Trophoblast cell (in vitro differentiated cells and primary cell): ENCODE data around the gene RASA3.
A peak's percentile ranks its signal among the peaks of the same experiment; 100 is the strongest.

ENCODE experiments used
- DNase-seq, 2 donors: peaks; one replicate each; pipeline ENCODE4 v3.0.0-alpha.2; 2016
- H2AFZ ChIP-seq: 2 replicates; pipeline ENCODE4 v1.6.1; 2013; ENCODE audit warnings: low read length, moderate library complexity, mild to moderate bottlenecking; ENCODE audit not compliant: insufficient read depth, poor library complexity
- H2AK5ac ChIP-seq: 2 replicates; pipeline ENCODE4 v1.6.1; 2013; ENCODE audit warnings: mild to moderate bottlenecking, low read length
- H2BK120ac ChIP-seq: 2 replicates; pipeline ENCODE4 v1.6.1; 2013; ENCODE audit warnings: low read length, mild to moderate bottlenecking, moderate library complexity; ENCODE audit not compliant: insufficient read depth, poor library complexity
- H2BK12ac ChIP-seq: 2 replicates; pipeline ENCODE4 v1.6.1; 2013; ENCODE audit warnings: mild to moderate bottlenecking, low read length, moderate library complexity
- H2BK5ac ChIP-seq: 2 replicates; pipeline ENCODE4 v1.6.1; 2013; ENCODE audit warnings: low read length, low read depth, moderate library complexity, mild to moderate bottlenecking; ENCODE audit not compliant: poor library complexity
- H3K14ac ChIP-seq: 2 replicates; pipeline ENCODE4 v1.6.1; 2013; ENCODE audit warnings: mild to moderate bottlenecking, low read length
- H3K18ac ChIP-seq: 2 replicates; pipeline ENCODE4 v1.6.1; 2013; ENCODE audit warnings: mild to moderate bottlenecking, low read length
- H3K23ac ChIP-seq: 2 replicates; pipeline ENCODE4 v1.6.1; 2013; ENCODE audit warnings: low read length
- H3K27ac ChIP-seq: 2 replicates; pipeline ENCODE4 v1.5.1; 2013; ENCODE audit warnings: low read depth, mild to moderate bottlenecking, inconsistent platforms, low read length, moderate library complexity
- H3K27me3 ChIP-seq: 2 replicates; pipeline ENCODE4 v1.6.1; 2013; ENCODE audit warnings: inconsistent platforms, mild to moderate bottlenecking, low read length, moderate library complexity; ENCODE audit not compliant: insufficient read depth
- H3K36me3 ChIP-seq, 2 experiments: 1 replicate in 1 of 2; 2 replicates in 1 of 2; pipeline ENCODE4 v1.6.1; 2013; ENCODE audit warnings: low read length in 2 of 2, mild to moderate bottlenecking in 2 of 2, moderate library complexity in 1 of 2; ENCODE audit not compliant: insufficient read depth in 2 of 2, control insufficient read depth in 1 of 2
- H3K4ac ChIP-seq: 2 replicates; pipeline ENCODE4 v1.6.1; 2013; ENCODE audit warnings: low read depth, mild to moderate bottlenecking, low read length, moderate library complexity
- H3K4me1 ChIP-seq, 2 experiments: 1 replicate in 1 of 2; 2 replicates in 1 of 2; pipeline ENCODE4 v1.6.1; 2013; ENCODE audit warnings: low read length in 2 of 2, mild to moderate bottlenecking in 2 of 2, moderate library complexity in 1 of 2; ENCODE audit not compliant: insufficient read depth in 2 of 2, control insufficient read depth in 1 of 2
- H3K4me2 ChIP-seq: 2 replicates; pipeline ENCODE4 v1.6.1; 2013; ENCODE audit warnings: inconsistent platforms, mild to moderate bottlenecking, low read length, moderate library complexity
- H3K4me3 ChIP-seq: 2 replicates; pipeline ENCODE4 v1.5.1; 2013; ENCODE audit warnings: mild to moderate bottlenecking, low read depth, low read length, inconsistent platforms
- H3K79me1 ChIP-seq: one replicate; pipeline ENCODE4 v1.6.1; 2013; ENCODE audit warnings: low read length
- H3K79me2 ChIP-seq: 2 replicates; pipeline ENCODE4 v1.6.1; 2013; ENCODE audit warnings: low read length, mild to moderate bottlenecking; ENCODE audit not compliant: control insufficient read depth, insufficient read depth, poor library complexity
- H3K9ac ChIP-seq: 2 replicates; pipeline ENCODE4 v1.6.1; 2013; ENCODE audit warnings: mild to moderate bottlenecking, low read length
- H3K9me3 ChIP-seq: 2 replicates; pipeline ENCODE4 v1.6.1; 2013; ENCODE audit warnings: low read depth, mild to moderate bottlenecking, control low read depth, inconsistent platforms, low read length; ENCODE audit not compliant: insufficient read depth
- H4K12ac ChIP-seq: 2 replicates; pipeline ENCODE4 v1.6.1; 2013; ENCODE audit warnings: low read depth, mild to moderate bottlenecking, low read length, moderate library complexity
- H4K8ac ChIP-seq: 2 replicates; pipeline ENCODE4 v1.6.1; 2013; ENCODE audit warnings: low read depth, mild to moderate bottlenecking, low read length, moderate library complexity
- H4K91ac ChIP-seq: one replicate; pipeline ENCODE4 v1.6.1; 2013; ENCODE audit warnings: low read depth, mild to moderate bottlenecking, low read length, moderate library complexity
- WGBS: extraction: QIAGEN DNeasy Blood & Tissue Kit; methylation state at CpG from one replicate; pipeline ENCODE4 v1.1.7; 2013; ENCODE audit warnings: missing lambda C conversion rate; ENCODE audit not compliant: insufficient read length, insufficient coverage; ENCODE audit errors: extremely low coverage; 5-methylcytosine and 5-hydroxymethylcytosine counted together

Gene RASA3

DNA sequence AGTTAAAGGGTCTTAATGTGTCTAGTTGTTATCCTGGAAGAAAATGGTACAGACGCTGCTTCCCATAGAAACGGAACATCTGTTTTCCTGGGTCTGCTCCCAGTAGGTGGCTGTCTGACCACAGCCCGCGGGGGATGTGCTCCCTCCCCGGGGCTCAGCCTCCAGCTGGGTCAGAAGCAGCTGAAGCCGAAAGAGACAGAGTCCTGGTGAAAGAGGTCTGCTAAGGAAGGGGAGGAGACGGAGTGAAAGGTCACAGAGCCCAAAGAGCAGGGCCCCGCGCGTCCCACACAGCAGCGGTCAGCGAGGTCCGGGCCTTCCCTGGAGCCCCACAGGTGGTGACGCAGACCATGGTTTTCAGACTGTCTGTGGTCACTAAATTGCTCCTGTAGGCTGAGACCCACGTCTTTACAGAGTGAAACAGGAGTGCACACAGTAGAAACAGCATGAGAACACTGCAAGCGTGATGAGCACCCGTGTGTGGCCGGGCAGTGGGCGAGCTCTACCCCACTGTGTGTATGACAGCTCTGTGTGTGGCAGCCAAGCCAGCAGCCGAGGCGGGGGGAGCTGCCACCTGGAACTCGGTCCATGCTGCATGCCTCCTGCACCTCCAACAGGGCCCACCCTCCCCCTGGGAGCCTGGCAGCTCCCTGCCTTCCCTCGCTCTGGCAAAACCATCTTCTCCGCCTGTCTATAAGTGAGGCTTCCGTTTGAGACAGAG lies 106.5 kb downstream of the RASA3 start:
- Histone ChIP-seq H3K79me1 (no peaks in the 10 kb centered on the region), H3K14ac (no peak overlapping the region), H2BK120ac (no peak overlapping the region), H3K9me3 (peaks cover 4% of the 10 kb centered on the region), H3K4ac (no peak overlapping the region), H4K91ac (peak overlapping the region; percentile 1), H3K4me1 (peaks cover 5 to 6% of the 10 kb centered on the region in 2 experiments), H3K4me3 (no peak overlapping the region), H2BK12ac (no peak overlapping the region), H2BK5ac (no peak overlapping the region), H4K8ac (no peak overlapping the region), H3K36me3 (peaks cover 30 to 32% of the 10 kb centered on the region in 2 experiments), H3K79me2 (no peaks in the 10 kb centered on the region), H3K23ac (no peak overlapping the region), H3K18ac (no peak overlapping the region), H3K27me3 (no peaks in the 10 kb centered on the region), H3K9ac (no peak overlapping the region), H3K27ac (no peak overlapping the region), H2AK5ac (no peak overlapping the region), H4K12ac (no peak overlapping the region), H3K4me2 (no peak overlapping the region), H2AFZ (no peak overlapping the region)
- WGBS: no CpG with 5 or more reads among the region's 25 CpGs
- no peak for DNase-seq

GRCh38 chr13:114025405-114025713 lies 107.1 kb downstream of the RASA3 start:
- WGBS: no CpG with 5 or more reads among the region's 4 CpGs
- Histone ChIP-seq H3K27ac (no peak overlapping the region), H3K4ac (no peak overlapping the region), H3K36me3 (peaks cover 34% of the 10 kb centered on the region in 2 experiments), H3K9me3 (no peaks in the 10 kb centered on the region), H3K9ac (no peak overlapping the region), H3K4me1 (peaks cover 5 to 6% of the 10 kb centered on the region in 2 experiments), H3K27me3 (no peaks in the 10 kb centered on the region), H3K4me2 (no peak overlapping the region), H4K12ac (no peak overlapping the region), H3K23ac (no peak overlapping the region), H3K79me2 (no peaks in the 10 kb centered on the region), H4K91ac (no peak overlapping the region), H4K8ac (no peak overlapping the region), H2BK12ac (no peak overlapping the region), H2BK5ac (no peak overlapping the region), H2AK5ac (no peak overlapping the region), H3K4me3 (no peak overlapping the region), H3K18ac (no peak overlapping the region), H2BK120ac (no peak overlapping the region), H3K79me1 (no peaks in the 10 kb centered on the region), H2AFZ (no peak overlapping the region), H3K14ac (no peak overlapping the region)
- DNase-seq: no peak

GRCh38 chr13:114024603-114025404 lies 107.6 kb downstream of the RASA3 start:
- H3K4ac ChIP-seq: no peak overlapping the region
- no peaks in the 10 kb centered on the region for H3K27me3 ChIP-seq
- no peak overlapping the region for H2AK5ac ChIP-seq
- H3K36me3 ChIP-seq: peaks cover 37% of the 10 kb centered on the region in 2 experiments
- no peaks in the 10 kb centered on the region for H3K9me3 ChIP-seq
- H4K8ac ChIP-seq: no peak overlapping the region
- no peak overlapping the region for H4K12ac ChIP-seq
- H3K4me2 ChIP-seq: no peak overlapping the region
- H3K9ac ChIP-seq: no peak overlapping the region
- no peak for DNase-seq
- no peak overlapping the region for H3K18ac ChIP-seq
- no CpG with 5 or more reads among the region's 35 CpGs for WGBS
- no peak overlapping the region for H2BK5ac ChIP-seq
- no peak overlapping the region for H3K27ac ChIP-seq
- no peaks in the 10 kb centered on the region for H3K79me1 ChIP-seq
- no peak overlapping the region for H2BK12ac ChIP-seq
- H2AFZ ChIP-seq: no peak overlapping the region
- H3K79me2 ChIP-seq: no peaks in the 10 kb centered on the region
- H3K23ac ChIP-seq: no peak overlapping the region
- H3K4me1 ChIP-seq: peaks cover 5 to 6% of the 10 kb centered on the region in 2 experiments
- H4K91ac ChIP-seq: no peak overlapping the region
- no peak overlapping the region for H3K14ac ChIP-seq
- H3K4me3 ChIP-seq: no peak overlapping the region
- H2BK120ac ChIP-seq: no peak overlapping the region

DNA sequence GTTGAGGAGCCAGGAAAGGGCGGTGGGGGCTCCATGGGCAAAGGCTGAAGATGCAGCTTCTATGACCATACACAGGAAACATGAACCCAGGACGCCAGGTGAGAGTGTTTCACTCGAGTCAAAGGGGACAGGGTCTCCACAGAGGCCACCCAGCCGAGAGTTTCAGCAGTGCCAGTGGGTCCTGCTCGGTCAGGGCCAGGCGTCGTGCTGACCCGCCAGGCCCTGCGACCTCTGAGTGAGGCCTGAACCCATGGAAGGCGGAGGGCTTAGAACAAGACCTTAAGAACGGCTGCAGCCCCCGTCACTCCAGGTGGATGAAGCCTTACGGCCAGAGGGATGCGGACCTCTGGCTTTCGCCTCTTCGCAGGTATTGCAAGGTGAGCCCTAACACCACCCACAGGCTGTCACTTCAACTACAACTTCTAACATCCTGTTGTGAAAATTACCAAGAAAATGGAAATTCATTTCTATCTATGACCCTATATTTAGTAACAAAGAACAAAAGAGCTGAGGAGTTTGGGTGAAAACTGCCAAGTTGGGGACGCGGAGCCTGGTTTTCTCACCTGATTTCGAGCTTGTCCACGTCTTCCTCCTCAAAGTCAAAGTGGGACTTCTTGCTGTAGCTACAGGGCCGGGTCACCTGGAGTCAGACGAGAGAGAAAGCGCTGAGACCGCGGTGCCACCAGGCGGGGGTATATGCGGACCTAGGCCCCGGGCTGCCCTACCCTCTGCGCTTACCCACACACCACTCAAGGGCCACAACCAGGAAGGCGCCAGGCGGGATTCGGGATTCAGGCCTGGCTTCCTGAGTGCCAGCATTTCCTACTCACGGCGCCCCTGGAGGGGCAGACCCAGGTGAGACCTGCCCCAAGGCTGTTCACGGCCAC lies 108.5 kb downstream of the RASA3 start:
- peaks cover 4 to 5% of the 10 kb centered on the region in 2 experiments for H3K4me1 ChIP-seq
- H3K27me3 ChIP-seq: no peaks in the 10 kb centered on the region
- H2AFZ ChIP-seq: no peak overlapping the region
- no peak overlapping the region for H4K91ac ChIP-seq
- no peak overlapping the region for H3K14ac ChIP-seq
- H3K9ac ChIP-seq: no peak overlapping the region
- no peaks in the 10 kb centered on the region for H3K79me1 ChIP-seq
- no peak overlapping the region for H3K18ac ChIP-seq
- H4K8ac ChIP-seq: no peak overlapping the region
- H2BK12ac ChIP-seq: no peak overlapping the region
- no peak overlapping the region for H3K23ac ChIP-seq
- H2BK5ac ChIP-seq: no peak overlapping the region
- no peak overlapping the region for H3K4me3 ChIP-seq
- peaks cover 40 to 41% of the 10 kb centered on the region in 2 experiments for H3K36me3 ChIP-seq
- no peak for DNase-seq
- H2AK5ac ChIP-seq: no peak overlapping the region
- no CpG with 5 or more reads among the region's 35 CpGs for WGBS
- no peaks in the 10 kb centered on the region for H3K79me2 ChIP-seq
- H3K9me3 ChIP-seq: peaks cover 4% of the 10 kb centered on the region
- H2BK120ac ChIP-seq: no peak overlapping the region
- H3K27ac ChIP-seq: no peak overlapping the region
- H3K4ac ChIP-seq: no peak overlapping the region
- H4K12ac ChIP-seq: no peak overlapping the region
- H3K4me2 ChIP-seq: no peak overlapping the region
